AG09319 (cell line): Measurements from ENCODE around the gene SPAG9.

Experiments
- DNase-seq: peaks from one replicate; pipeline ENCODE4 v3.0.0-alpha.2; 2010; ENCODE audit warnings: low read depth; ENCODE audit errors: extremely low read depth
- CTCF ChIP-seq: IDR thresholded peaks from 2 replicates; pipeline ENCODE4 v1.5.1; 2011; ENCODE audit warnings: low read depth, mild to moderate bottlenecking, inconsistent platforms, low read length, moderate library complexity

SPAG9 gene

GRCh38 chr17:51029568-51030463 lies 90.9 kb downstream of the SPAG9 start:
- no peak for TF ChIP-seq CTCF
- no peak for DNase-seq

GRCh38 chr17:51029142-51029541 lies 91.5 kb downstream of the SPAG9 start:
- DNase-seq: no peak
- no peak for TF ChIP-seq CTCF

GRCh38 chr17:51028176-51028863 lies 92.3 kb downstream of the SPAG9 start:
- no peak for DNase-seq
- TF ChIP-seq CTCF: no peak

- no peak for DNase-seq
- TF ChIP-seq CTCF: no peak
These were observed 102.1 kb downstream of the SPAG9 start for GRCh38 chr17:51018541-51018940.

- no peak for TF ChIP-seq CTCF
- DNase-seq: no peak
These were observed 103.4 kb downstream of the SPAG9 start for GRCh38 chr17:51017270-51017669.

GRCh38 chr17:51016099-51016498 lies 104.6 kb downstream of the SPAG9 start:
- no peak for DNase-seq
- TF ChIP-seq CTCF: no peak

- no peak for TF ChIP-seq CTCF
- peak; percentile 72 for DNase-seq
These were observed 105.5 kb downstream of the SPAG9 start for GRCh38 chr17:51015145-51015558.
